DMS114 treated with DMSO at 0.1 percent for 48 hours (cell line): Measurements from ENCODE around the gene MARCHF4.
"Not testable (repeated sequence)": the region's sequence is repeated elsewhere in the genome, so short reads cannot be mapped to it uniquely, and the experiment has no call there.

Source experiments
- DNase-seq: peaks from one replicate; lab custom pipeline; 2025; ENCODE audit not compliant: unreplicated experiment; lab: John Stamatoyannopoulos, UW

MARCHF4 gene

GRCh38 chr2:216392018-216392562 lies 19.8 kb upstream of the MARCHF4 start:
- DNase-seq, result no peak

- DNase-seq, result no peak
These were observed 19.1 kb upstream of the MARCHF4 start for GRCh38 chr2:216391401-216391800.

GRCh38 chr2:216389570-216389969 lies 17.3 kb upstream of the MARCHF4 start:
- DNase-seq, result no peak

DNA sequence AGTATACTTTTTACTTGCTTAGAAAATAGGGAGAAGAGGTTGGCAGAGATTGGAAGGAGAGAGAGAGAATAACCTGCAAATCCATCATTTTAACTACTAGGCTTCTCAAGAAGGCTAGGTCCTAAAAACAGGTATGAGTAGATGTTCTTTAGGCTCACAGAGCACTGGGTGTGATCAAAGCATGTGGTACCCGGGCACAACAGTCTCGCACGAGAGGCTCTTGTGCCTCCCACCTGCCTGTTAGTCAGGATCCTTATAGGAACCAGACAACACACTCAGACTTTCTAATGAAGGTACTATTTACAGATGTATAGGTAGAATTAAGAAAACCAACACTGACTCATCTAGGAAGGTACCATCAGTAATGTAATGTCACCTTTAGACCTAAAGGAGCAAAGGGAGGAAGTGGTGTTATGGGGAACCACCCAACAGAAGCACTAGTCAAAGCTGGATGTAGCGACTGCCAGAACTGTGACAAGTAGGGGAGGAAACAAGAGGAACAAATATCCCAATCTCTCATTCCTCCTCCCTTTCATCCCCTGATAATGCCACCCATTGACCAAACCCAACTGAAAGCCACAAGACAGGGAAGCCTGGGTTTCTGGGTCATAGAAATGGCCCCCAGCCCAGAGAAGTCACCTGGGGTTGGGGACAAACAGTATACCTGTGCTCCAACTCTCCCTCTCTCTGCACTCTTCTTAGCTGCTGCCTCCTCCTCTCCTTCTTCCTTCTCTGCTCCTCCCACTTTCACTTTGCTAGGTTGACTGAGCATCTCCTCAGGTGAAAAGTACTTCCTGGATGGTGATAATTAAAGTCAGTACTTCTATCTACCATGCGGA lies 16.0 kb upstream of the MARCHF4 start:
- no peak for DNase-seq

- no peak for DNase-seq
These were observed 15.0 kb upstream of the MARCHF4 start for GRCh38 chr2:216387262-216387661.

DNA sequence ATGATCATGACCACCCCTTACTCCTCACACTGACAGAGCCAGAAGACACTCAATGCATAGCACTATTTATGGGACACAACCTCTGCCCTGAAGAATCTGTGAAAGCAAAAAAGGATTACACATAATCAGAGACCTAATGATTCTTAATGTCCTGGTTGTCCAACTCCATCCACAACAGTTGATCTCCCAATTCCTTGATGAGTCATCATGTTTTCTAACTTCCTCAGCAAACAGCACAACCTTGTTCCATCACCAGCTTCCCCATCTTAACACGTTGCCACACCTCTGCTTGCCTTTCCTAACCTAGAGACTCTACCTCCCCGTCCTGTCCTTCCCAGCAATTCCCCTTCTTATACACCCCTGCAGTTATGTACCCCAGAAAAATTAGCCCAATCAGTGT lies 13.2 kb upstream of the MARCHF4 start:
- DNase-seq, result no peak

DNA sequence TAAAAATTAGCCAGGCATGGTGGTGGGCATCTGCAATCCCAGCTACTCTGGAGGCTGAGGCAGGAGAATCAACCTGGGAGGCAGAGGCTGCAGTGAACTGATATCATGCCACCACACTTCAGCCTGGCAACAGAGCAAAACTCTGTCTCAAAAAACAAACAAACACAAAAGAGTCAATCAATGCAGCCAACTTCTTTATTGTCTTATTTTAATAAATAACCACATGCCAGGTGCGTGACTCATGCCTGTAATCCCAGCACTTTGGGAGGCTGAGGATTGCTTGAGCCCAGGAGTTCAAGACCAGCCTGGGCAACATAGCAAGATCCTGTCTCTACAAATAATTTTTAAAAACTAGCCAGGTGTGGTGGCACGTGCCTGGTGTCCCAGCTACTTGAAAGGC lies 12.1 kb upstream of the MARCHF4 start:
- DNase-seq, result not testable (repeated sequence)

DNA sequence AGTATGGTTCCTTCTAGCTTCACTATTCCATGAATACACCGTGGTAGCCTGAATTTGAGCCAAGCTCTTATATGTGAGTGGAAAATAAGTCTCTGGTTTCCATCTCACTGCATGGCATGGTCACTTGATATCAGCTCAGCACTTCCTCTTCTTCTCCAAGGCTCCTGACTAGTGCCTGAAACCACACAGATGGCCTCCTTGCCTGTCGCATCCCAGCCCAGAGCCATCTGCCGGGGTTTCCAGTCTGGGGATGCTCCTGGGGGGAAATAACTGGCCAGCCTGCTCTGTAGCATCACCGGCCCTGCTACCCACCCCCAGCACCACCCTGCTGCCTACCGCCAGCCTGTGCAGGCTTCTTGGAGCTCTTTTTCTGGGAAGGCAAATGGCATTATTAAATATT lies 7.7 kb upstream of the MARCHF4 start:
- no peak for DNase-seq

GRCh38 chr2:216375286-216375685 lies 3.0 kb upstream of the MARCHF4 start:
- no peak for DNase-seq

GRCh38 chr2:216373896-216374295 lies 1.6 kb upstream of the MARCHF4 start:
- no peak for DNase-seq

GRCh38 chr2:216372761-216373291 lies 543 bp upstream of the MARCHF4 start:
- DNase-seq, result no peak

- no peak for DNase-seq
These were observed 1.1 kb downstream of the MARCHF4 start for GRCh38 chr2:216370961-216371712.

DNA sequence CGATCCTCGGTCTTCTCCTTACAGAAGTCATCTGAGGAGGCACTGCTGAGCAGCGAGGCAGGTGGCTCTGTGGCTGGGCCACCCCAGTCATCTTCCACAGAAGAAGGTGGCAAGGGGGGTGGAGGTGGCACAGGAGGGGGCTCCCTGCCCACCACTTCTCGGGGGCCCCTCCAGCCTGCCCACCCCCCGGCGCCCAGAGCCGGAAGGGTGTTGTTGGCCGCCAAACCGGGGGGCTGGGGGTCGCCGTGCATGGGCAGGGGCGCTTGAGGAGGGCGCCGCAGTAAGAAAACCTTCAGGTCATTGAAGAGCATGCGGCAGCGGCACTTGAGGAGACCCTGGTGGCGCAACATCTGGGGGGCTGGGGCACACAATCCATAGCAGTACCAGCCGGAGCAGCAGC lies 2.5 kb downstream of the MARCHF4 start:
- DNase-seq, result no peak

- DNase-seq, result no peak
These were observed 5.4 kb downstream of the MARCHF4 start for GRCh38 chr2:216366777-216367471.

DNA sequence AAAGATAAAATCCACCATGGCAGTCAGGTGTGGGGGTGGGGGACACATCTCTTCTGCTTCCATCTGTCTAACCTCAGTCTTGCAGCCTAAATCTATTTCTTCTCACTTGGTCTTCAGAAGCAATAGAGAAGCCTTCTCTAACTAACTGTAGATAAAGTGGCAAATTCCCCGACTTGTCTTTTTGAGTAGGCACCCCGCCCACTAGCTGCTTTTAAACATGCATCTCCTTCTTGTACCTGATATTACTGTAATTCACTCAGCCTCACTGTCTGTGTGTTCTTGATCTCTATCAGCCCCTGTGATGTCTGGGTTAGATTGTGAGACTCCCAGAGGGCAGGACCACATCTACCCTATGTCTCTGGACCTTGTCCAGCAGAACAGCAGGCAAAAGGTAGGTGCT lies 6.8 kb downstream of the MARCHF4 start:
- DNase-seq, result no peak

- DNase-seq, result no peak
These were observed 9.1 kb downstream of the MARCHF4 start for GRCh38 chr2:216363221-216363620.

DNA sequence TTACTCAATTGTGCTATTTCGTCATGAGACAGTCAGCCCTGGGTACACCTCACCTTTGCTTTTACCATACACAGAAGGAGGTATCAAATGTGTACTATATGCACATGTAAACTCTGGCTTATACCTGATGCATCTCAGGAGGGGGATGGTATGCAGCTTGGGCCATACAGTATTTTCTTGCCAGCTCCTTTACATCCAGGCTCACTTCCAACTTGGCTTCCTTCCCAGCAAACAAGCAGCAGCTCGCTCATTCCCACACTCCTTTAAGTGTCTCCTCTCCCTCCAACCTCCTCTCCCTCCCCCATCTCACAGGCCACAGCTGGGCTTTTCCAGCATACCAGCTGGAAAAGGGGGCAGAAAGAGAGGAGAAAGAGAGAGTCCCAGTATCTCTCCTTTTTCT lies 9.6 kb downstream of the MARCHF4 start:
- no peak for DNase-seq

DNA sequence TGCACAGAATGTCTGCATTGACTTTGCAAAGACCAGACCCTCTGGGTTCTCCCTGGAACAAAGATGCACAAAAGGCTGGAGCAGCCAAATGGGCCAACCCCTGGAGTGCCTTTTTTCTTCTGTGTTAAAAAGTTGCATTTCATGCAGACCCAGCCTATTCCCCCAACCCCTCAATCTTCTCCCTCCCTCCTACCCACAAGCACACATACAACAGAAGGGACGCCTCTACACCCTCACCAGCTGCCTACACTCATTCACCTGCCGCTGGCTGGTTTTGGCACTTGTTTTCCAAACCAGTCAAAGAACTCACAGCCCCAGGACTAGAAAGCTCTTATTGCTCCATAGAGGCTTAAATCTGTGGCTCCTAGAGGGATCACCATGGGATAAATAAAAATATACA lies 16.6 kb downstream of the MARCHF4 start:
- no peak for DNase-seq

DNA sequence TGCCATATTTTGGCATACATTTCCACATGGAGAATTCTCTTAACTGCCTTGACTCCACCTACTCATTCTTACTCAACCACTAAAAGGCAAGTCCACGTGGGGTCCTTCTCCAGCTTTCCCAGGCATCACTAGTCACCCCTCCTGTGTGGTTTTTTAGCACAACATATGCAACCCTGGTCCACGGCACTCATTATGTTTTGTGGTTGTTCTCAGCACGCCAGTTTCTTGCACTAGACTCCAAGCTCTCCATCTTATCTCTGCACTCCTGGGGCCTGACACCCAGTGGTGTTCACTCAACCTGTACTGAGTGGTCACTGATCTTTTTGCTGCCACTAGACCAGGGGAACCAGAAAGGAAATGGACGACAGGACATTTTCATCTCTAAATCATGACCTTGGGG lies 18.0 kb downstream of the MARCHF4 start:
- no peak for DNase-seq

GRCh38 chr2:216352653-216353270 lies 19.5 kb downstream of the MARCHF4 start:
- no peak for DNase-seq
